ENCODE results near the gene CEP350.

DNA sequence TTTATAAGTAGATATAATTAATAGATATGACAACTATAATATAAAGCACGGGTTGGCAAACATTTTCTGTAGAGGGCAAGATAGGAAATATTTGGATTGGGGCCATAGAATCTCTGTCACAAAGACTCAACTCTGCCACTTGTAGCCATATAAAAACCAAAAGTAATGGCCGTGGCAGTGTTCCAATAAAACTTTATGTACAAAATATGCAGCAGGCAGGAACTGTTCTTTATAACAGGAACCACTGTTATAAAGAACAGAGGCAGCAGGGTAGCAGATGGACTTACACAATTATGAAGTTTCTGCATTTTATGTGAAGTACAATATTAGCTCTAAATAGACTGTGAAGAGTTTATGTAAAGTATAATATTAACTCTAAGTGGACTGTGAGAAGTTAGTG is 183.2 kb downstream of the CEP350 start:
- TF ChIP-seq REST (IDR thresholded peaks at IDR 0.05; ENCODE audit: insufficient read depth in 1 of 2, low read depth in 2 of 2, low read length in 1 of 2) (no peak), CTCF (IDR thresholded peaks at IDR 0.05) (no peak), SIN3A (IDR thresholded peaks at IDR 0.05; ENCODE audit: borderline replicate concordance, insufficient read depth, low read depth, low read length) (no peak)
